GM12892 (cell line): ENCODE data around the gene DOK3.
A peak's percentile ranks its signal among the peaks of the same experiment; 100 is the strongest.

ENCODE experiments used
- DNase-seq: peaks from one replicate; pipeline ENCODE4 v3.0.0; 2011; ENCODE audit not compliant: insufficient read length
- FAIRE-seq: peaks from 2 replicates; lab custom pipeline; 2011; peaks lifted over from hg19 to GRCh38; lab: Jason Lieb, UNC
- POLR2A ChIP-seq: IDR thresholded peaks from 2 replicates; pipeline ENCODE4 v1.6.1; 2011; ENCODE audit warnings: low read depth, low read length, control low read depth
- POLR2AphosphoS5 ChIP-seq: IDR thresholded peaks from 2 replicates; pipeline ENCODE4 v1.6.1; 2011; ENCODE audit warnings: low read depth, low read length, control low read depth
- TAF1 ChIP-seq: IDR thresholded peaks from 2 replicates; pipeline ENCODE4 v1.6.1; 2011; ENCODE audit warnings: low read depth, mild to moderate bottlenecking, control low read depth, low read length, borderline replicate concordance

Gene DOK3

DNA sequence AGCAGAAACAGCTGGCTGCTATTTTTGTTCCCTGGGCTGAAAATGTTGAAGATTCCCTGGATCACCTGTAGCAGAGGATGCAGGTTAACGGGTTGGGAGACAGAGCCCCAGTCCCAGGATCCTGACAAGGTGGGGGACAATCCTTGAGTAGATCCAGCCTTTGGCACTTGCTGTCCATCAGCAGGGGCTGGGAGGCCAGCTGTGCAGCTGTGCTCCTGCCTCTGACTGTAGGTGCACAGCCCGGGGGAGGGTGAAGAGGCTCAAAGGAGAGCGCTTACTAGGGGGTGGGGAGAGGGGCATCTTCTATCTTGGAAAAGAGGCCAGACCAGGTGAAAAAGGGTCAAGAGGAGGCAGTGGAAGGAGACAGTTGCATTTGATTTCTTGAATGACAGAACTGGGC, 10.6 kb upstream of the DOK3 start:
- TF ChIP-seq POLR2AphosphoS5 (no peak), TAF1 (no peak), POLR2A (no peak)
- FAIRE-seq (no peak), DNase-seq (no peak)

DNA sequence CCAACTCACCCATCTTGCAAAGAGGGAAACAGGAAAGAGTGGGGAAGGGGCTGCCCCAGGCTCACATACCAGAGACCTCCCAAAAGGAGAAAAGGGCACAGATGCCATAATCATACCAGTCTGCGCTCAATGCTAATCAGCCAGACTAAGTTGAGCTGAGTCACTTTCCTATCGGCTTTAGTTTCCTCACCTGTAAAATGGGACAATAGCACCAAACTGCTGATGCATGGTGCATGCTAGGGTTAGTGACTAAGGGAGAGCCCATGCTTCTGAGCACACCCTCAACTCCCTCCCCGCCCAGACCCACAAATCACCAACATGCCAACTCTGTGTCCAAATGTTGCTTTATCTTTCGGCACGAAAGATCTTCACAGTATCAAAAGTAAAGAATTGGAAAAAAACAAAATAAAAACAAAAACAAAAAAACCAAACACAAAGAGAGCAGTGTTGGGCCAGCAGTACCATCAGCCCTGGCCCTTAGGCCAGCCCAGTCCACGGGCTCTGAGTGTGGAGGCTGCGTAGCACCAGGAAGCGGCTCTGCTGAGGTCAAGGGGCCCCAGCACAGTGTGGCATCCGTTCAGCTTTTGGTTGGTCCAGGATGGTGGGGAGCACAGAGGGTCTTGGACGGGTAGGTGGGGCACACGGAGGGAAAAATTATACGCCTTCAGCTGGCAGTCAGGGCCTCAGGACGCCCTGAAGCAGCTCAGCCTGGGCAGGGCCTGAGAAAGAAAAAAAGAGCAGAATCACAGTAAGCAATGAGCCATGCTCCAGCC, 10.0 kb upstream of the DOK3 start:
- no peak for FAIRE-seq
- no peak for DNase-seq
- TF ChIP-seq TAF1 (no peak), POLR2AphosphoS5 (no peak), POLR2A (no peak)

DNA sequence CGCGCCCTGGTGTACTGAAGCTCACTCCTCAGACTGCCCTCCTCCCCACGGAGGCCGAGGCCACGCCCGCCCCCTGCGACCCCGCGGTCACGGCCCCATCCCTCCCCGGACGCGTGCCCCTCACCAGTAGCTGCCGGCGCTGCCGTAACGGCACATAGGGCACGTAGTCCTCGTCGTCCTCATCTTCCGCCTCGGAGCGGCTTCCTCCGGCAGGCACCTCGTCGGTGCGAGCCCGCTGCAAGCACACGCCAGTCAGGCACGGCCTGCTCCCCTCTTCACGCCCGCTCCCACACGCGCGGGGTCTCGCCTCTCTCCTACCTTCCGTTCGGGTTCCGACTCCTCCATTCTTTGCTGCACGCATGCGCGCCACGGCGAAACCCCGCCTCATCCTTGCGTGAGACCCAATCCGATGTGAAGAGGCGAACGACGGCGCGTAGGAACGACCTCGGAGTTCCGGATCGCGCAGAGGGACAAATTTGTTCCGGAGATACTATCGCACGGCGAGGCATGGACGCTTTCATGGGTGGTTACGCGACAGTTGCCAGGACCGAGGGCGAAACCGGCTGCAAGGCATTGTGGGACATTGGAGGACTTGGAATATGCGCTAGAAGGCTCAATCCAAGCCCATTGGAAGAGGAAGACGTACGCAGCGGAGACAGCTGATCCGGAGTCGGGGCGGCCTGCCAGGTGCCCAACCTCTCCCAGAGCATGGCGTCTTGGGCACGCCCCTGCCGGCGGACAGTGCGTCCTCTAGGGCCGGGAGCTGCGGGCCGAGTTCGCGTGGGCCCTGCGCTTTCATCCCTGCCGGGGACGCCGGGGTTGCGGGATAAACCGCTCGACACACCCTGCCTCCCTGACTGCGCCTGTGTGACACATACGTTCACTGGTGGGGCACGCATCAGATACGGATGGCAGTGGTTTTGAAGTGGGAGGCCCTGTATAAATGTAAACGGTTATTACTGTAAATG, 7.3 kb upstream of the DOK3 start, which contains the start of gene DDX41:
Gene DDX41, minus strand, starts transcription at position 361 of the 968 bp plus-strand sequence. Its CDS starts 16 bp downstream, at position 345.
- FAIRE-seq = peak; percentile 100
- DNase-seq = peak; percentile 99
- peak; percentile 69 for TF ChIP-seq TAF1
- peak; percentile 89 for TF ChIP-seq POLR2A
- TF ChIP-seq POLR2AphosphoS5 = peak; percentile 80

DNA sequence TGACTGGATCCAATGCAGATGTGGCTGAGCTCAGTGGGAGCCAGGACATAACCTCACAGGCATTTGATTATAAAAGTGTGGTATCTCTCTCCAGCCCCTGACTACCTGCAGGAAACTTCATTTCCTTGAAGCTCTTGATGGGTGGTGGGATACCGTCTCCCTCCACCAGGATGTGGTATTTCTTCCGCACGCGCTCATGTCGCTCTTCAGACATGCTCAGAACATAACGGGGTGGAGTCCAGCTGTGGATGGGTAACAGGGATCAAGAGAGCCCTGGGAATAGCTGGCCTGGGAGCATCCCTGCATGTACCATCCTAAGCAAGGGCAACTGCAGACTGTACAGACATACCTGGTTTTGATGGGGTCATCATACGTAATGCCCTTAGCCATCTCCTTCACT, 6.0 kb upstream of the DOK3 start:
- no peak for FAIRE-seq
- DNase-seq = no peak

DNA sequence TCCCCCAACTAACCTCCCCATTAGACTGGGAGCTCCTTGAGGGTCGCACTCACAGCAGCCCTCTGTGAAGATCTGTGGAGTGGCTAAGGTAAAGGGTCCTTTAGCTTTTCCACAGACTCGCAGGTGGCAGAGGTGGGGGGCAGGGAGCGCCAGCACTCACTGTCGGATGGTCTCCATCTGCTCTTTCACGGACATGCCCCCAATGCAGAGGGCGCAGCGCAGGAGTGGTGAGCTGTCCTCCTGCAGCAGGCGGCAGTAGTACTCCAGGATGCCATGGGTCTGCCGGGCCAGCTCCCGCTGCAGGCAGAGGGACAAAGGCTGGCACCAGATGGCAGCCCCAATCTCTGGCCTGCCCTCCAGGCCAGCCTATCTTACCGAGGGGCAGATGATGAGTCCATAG, 4.9 kb upstream of the DOK3 start:
- TF ChIP-seq TAF1 (no peak), POLR2AphosphoS5 (no peak), POLR2A (no peak)
- DNase-seq (no peak), FAIRE-seq (no peak)

More for the DNA sequence above, 6.0 kb upstream of the DOK3 start:
- no peak for TF ChIP-seq POLR2AphosphoS5
- no peak for TF ChIP-seq TAF1
- TF ChIP-seq POLR2A = no peak

GRCh38 chr5:177513500-177513899, 3.9 kb upstream of the DOK3 start:
- FAIRE-seq = no peak
- DNase-seq = no peak
- no peak for TF ChIP-seq POLR2A
- no peak for TF ChIP-seq TAF1
- TF ChIP-seq POLR2AphosphoS5 = no peak

DNA sequence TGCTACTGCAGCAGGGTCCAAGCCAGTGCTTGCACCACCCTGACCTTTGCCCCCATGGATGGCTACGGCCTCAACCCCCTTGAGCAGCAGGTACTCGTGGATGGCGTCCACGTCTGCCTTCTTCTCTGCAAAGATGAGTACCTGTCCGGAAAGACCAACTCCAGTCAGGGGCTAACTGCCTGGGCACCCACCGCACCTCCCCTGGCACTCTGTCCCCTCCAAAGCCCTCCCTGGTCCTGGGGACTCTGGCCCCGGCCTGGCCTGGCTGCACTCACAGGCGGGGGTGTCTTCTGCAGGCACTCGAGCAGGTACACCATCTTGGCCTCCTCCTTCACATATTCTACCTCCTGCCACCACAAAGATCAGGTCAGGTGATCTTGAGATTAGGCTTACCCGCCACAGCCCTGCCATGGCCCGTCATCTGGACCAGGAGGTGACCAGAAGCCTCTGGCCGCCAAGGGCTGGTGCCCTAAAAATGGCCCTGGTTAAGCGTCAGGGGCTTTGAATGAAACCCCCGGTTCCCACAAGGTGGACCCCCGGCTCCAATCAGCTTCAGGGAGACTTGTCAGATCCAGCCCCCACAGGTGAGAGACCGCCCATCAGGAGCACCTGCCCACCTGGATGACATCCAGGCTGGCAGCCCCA, 3.2 kb upstream of the DOK3 start:
- DNase-seq (no peak), FAIRE-seq (no peak)
- TF ChIP-seq POLR2AphosphoS5 (no peak), POLR2A (no peak), TAF1 (no peak)

- DNase-seq (no peak), FAIRE-seq (peak; percentile 14)
- TF ChIP-seq TAF1 = no peak
- TF ChIP-seq POLR2AphosphoS5 = no peak
- no peak for TF ChIP-seq POLR2A
These were observed 2.4 kb upstream of the DOK3 start for GRCh38 chr5:177511796-177512675.

DNA sequence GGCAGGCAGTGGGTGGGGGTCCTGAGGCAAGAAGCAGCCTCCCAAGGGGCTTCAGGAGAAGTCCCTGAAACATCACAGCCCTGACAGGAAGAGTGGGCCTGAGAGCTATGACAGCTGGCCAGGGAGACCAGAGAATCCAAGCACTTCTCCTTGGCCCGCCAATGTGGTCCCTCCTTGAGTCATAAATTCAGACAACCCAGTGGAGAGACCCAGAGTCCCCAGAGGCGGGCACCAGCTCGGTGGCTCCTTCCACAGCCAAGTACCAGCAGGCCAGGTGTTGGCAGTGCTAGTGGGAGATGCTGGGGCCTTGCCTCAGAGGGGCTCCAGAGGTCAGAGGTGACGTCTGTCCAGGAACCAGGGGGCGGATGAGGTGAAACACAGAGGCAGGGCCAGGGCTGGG, 1.6 kb upstream of the DOK3 start:
- no peak for FAIRE-seq
- no peak for DNase-seq
- TF ChIP-seq TAF1 (no peak), POLR2AphosphoS5 (no peak), POLR2A (no peak)

DNA sequence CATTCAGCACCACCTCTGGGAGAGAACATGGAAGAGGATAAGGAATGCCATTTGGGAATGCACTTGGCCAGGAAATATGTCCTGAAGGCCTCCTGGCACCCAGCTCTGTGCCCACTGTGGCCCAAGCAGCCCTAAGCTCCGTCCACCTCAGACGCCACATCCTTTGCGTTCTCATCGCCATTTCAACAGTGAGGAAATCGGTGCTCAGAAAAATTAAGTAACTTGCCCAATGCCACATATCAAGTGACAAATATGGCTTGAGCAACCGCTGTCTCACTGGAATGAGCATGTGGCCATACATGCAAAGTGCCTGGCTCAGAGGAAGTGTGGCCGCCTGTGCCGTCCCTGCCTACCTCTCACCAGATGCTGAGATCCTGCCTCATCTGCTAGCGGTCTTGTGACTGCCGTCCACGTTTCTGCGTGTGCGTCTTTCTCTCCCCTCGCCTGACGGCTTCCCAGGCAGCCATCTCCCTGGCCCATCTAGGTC, 984 bp upstream of the DOK3 start:
- TF ChIP-seq POLR2A (no peak; the same call in 1 of the 2 replicates), POLR2AphosphoS5 (no peak; the same call in 1 of the 2 replicates), TAF1 (no peak)
- FAIRE-seq = peak; percentile 88

More for the DNA sequence above, 984 bp upstream of the DOK3 start:
- DNase-seq = no peak
